ENCODE results near the gene ATP8A2. TPM values are rescaled to one million over a fixed set of nuclear protein-coding genes. Genes with fewer than 3 reads are reported as not detected.

ATP8A2 gene
- total RNA-seq, 1 donor from 2014 or later = 39.1 TPM

- peaks cover 5% of the 10 kb centered on the region for H3K36me3 Mint-ChIP-seq
- peaks cover 46% of the 10 kb centered on the region for H3K4me1 Mint-ChIP-seq
- no peaks in the 10 kb centered on the region for H3K27me3 Mint-ChIP-seq (ENCODE audit: low read depth)
- TF ChIP-seq, protein P1, sequence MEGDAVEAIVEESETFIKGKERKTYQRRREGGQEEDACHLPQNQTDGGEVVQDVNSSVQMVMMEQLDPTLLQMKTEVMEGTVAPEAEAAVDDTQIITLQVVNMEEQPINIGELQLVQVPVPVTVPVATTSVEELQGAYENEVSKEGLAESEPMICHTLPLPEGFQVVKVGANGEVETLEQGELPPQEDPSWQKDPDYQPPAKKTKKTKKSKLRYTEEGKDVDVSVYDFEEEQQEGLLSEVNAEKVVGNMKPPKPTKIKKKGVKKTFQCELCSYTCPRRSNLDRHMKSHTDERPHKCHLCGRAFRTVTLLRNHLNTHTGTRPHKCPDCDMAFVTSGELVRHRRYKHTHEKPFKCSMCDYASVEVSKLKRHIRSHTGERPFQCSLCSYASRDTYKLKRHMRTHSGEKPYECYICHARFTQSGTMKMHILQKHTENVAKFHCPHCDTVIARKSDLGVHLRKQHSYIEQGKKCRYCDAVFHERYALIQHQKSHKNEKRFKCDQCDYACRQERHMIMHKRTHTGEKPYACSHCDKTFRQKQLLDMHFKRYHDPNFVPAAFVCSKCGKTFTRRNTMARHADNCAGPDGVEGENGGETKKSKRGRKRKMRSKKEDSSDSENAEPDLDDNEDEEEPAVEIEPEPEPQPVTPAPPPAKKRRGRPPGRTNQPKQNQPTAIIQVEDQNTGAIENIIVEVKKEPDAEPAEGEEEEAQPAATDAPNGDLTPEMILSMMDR (IDR thresholded peaks at IDR 0.05; ENCODE audit: unreplicated experiment) = no peak
- peaks cover 2% of the 10 kb centered on the region for H3K9me3 Mint-ChIP-seq
- no peak overlapping the region for H3K4me3 Mint-ChIP-seq
- no peak overlapping the region for H3K27ac Mint-ChIP-seq
- no peak for DNase-seq (ENCODE audit: low spot score in 2 of 2, unreplicated experiment in 2 of 2)
Observed at GRCh38 chr13:26025771-26026170, 654.0 kb downstream of the ATP8A2 start.

DNA sequence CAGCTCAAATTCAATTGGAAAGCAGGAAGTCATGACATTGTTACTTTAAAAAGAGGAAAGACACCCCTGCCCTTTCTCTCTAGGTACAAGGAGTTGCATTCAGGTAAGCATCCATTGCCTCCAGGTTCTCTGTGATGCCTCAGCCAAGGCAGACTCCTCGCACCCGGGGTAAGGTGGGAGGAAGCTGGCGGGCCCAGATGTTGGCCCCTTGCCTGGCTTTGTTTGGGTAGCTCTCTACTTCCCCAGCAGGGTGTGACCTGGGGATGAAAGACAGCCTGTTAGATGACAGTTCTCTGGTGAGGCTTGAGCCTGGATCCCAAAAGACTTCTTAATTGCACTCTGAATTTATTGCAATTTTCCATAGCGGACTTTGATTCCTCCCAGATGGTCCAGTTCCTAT is 654.4 kb downstream of the ATP8A2 start:
- Mint-ChIP-seq H3K9me3 (peaks cover 5% of the 10 kb centered on the region), H3K4me3 (no peak overlapping the region), H3K4me1 (peaks cover 42% of the 10 kb centered on the region), H3K27me3 (ENCODE audit: low read depth) (no peaks in the 10 kb centered on the region), H3K27ac (no peak overlapping the region), H3K36me3 (peaks cover under 1% of the 10 kb centered on the region)
- TF ChIP-seq, protein P1 (IDR thresholded peaks at IDR 0.05; ENCODE audit: unreplicated experiment) = no peak
- DNase-seq (ENCODE audit: low spot score in 2 of 2, unreplicated experiment in 2 of 2) = no peak

DNA sequence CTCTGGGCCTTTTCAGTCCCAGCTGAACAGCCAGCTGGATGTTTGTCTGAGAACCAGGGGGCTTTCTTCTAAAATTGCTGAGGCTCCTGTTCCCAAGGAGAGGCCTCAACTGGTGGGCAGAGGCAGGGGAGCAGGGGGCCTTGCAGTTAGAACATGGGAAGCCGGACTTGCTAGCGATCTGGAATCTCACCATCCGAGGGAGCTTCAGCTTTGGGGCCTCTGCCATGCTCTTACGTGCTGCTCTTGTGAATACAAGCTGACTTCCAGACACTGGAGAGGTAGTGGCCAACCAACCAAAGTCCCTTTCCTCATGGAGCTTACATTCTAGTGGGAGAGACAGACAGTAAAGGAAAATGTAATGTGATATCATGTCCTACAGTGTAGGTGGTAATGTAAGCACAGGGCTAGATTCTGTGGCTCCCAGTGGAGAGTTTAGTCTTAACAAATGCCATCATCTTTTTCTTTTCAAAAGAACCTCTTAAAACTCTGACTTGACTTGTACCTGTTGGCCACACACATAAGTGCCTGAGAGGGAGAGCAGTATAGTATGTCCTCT is 657.9 kb downstream of the ATP8A2 start:
- DNase-seq (ENCODE audit: low spot score in 2 of 2, unreplicated experiment in 2 of 2) = no peak
- peaks cover 10% of the 10 kb centered on the region for H3K9me3 Mint-ChIP-seq
- TF ChIP-seq, protein P1 (IDR thresholded peaks at IDR 0.05; ENCODE audit: unreplicated experiment) = no peak
- H3K4me3 Mint-ChIP-seq = no peak overlapping the region
- peaks cover 10% of the 10 kb centered on the region for H3K4me1 Mint-ChIP-seq
- no peak overlapping the region for H3K27ac Mint-ChIP-seq
- no peaks in the 10 kb centered on the region for H3K36me3 Mint-ChIP-seq
- peaks cover 2% of the 10 kb centered on the region for H3K27me3 Mint-ChIP-seq (ENCODE audit: low read depth)

DNA sequence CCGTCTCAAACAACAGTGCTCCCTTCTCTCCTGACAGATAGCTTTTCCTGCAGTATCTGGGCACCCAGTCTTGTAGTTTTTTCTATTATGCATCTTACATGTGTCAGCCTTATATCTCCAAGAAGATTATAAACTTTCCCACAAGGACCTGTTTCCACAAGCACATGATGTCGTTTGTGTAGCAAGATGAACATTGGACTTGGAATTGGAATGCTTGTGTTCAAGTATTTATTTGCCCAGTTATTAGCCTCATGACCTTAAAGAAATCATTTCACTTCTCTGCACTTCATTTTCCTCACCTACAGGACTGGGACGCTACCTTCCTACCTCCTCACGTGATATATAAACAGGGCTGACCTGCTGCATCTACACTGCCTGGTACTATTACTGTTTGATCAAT is 658.6 kb downstream of the ATP8A2 start:
- TF ChIP-seq, protein P1 (IDR thresholded peaks at IDR 0.05; ENCODE audit: unreplicated experiment) = no peak
- peaks cover 5% of the 10 kb centered on the region for H3K4me1 Mint-ChIP-seq
- no peaks in the 10 kb centered on the region for H3K36me3 Mint-ChIP-seq
- DNase-seq (ENCODE audit: low spot score in 2 of 2, unreplicated experiment in 2 of 2) = no peak
- H3K27ac Mint-ChIP-seq = no peak overlapping the region
- no peak overlapping the region for H3K4me3 Mint-ChIP-seq
- peaks cover 2% of the 10 kb centered on the region for H3K27me3 Mint-ChIP-seq (ENCODE audit: low read depth)
- H3K9me3 Mint-ChIP-seq = peaks cover 10% of the 10 kb centered on the region

DNA sequence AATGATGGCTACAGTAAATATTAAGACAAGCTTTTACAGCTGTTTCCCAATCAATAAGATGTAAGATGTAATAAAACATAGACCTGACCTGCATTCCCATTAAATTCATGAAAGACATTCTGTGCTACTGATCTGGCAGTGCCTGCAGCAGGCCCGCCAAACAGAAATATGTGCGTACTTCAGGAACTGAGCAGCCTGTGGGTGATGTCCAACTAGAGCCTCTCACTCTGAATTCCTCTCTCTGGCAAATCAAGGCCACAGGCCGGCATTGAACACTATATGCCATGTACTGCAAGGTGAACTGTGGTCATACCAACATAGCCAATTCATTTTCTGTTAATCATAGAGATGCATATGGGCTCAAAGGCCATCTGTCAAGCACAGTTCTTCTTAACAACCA is 662.2 kb downstream of the ATP8A2 start:
- Mint-ChIP-seq H3K9me3 (peaks cover 15% of the 10 kb centered on the region), H3K27me3 (ENCODE audit: low read depth) (peaks cover 2% of the 10 kb centered on the region), H3K4me1 (no peaks in the 10 kb centered on the region), H3K27ac (no peak overlapping the region), H3K4me3 (no peak overlapping the region), H3K36me3 (no peaks in the 10 kb centered on the region)
- DNase-seq (ENCODE audit: low spot score in 2 of 2, unreplicated experiment in 2 of 2) = no peak
- TF ChIP-seq, protein P1 (IDR thresholded peaks at IDR 0.05; ENCODE audit: unreplicated experiment) = no peak

- H3K27ac Mint-ChIP-seq = no peak overlapping the region
- peaks cover 2% of the 10 kb centered on the region for H3K27me3 Mint-ChIP-seq (ENCODE audit: low read depth)
- peaks cover 10% of the 10 kb centered on the region for H3K9me3 Mint-ChIP-seq
- TF ChIP-seq, protein P1 (IDR thresholded peaks at IDR 0.05; ENCODE audit: unreplicated experiment) = no peak
- no peaks in the 10 kb centered on the region for H3K36me3 Mint-ChIP-seq
- H3K4me1 Mint-ChIP-seq = no peaks in the 10 kb centered on the region
- DNase-seq (ENCODE audit: low spot score in 2 of 2, unreplicated experiment in 2 of 2) = no peak
- H3K4me3 Mint-ChIP-seq = no peak overlapping the region
Observed at GRCh38 chr13:26036383-26036782, 664.6 kb downstream of the ATP8A2 start.

Data from mesothelial cell of epicardium (in vitro differentiated cells).